Measurements from ENCODE around the gene RPL29. TPM values are rescaled to one million over a fixed set of nuclear protein-coding genes. Genes with fewer than 3 reads are reported as not detected.

Gene RPL29
- total RNA-seq, 2 donors from 2014 or later: 1,359 to 1,493 TPM

- H3K27me3 Mint-ChIP-seq: no peaks in the 10 kb centered on the region
- H3K27ac Mint-ChIP-seq: no peak overlapping the region
- H3K4me1 Mint-ChIP-seq: peaks cover 28% of the 10 kb centered on the region
- ATAC-seq: no peak
- peaks cover 3% of the 10 kb centered on the region for H3K36me3 Mint-ChIP-seq (ENCODE audit: low read depth)
- H3K9me3 ChIP-seq (ENCODE audit: control insufficient read depth, low read length, poor library complexity, severe bottlenecking): no peaks in the 10 kb centered on the region
- no peak for DNase-seq
- H3K4me3 Mint-ChIP-seq: no peak overlapping the region
Observed at GRCh38 chr3:51980253-51980652, 15.4 kb downstream of the RPL29 start.

- DNase-seq (no peak), ATAC-seq (no peak)
- H3K4me3 Mint-ChIP-seq: no peak overlapping the region
- peaks cover 36% of the 10 kb centered on the region for H3K4me1 Mint-ChIP-seq
- H3K27ac Mint-ChIP-seq: no peak overlapping the region
- H3K27me3 Mint-ChIP-seq: no peaks in the 10 kb centered on the region
- peaks cover 3% of the 10 kb centered on the region for H3K36me3 Mint-ChIP-seq (ENCODE audit: low read depth)
- no peaks in the 10 kb centered on the region for H3K9me3 ChIP-seq (ENCODE audit: control insufficient read depth, low read length, poor library complexity, severe bottlenecking)
Observed at GRCh38 chr3:51978143-51978502, 17.6 kb downstream of the RPL29 start.

GRCh38 chr3:51977446-51978142, 18.1 kb downstream of the RPL29 start:
- peaks cover 32% of the 10 kb centered on the region for H3K4me1 Mint-ChIP-seq
- ATAC-seq (peak; percentile 48), DNase-seq (no peak)
- peak overlapping the region; percentile 41 for H3K4me3 Mint-ChIP-seq
- peaks cover 3% of the 10 kb centered on the region for H3K36me3 Mint-ChIP-seq (ENCODE audit: low read depth)
- no peaks in the 10 kb centered on the region for H3K9me3 ChIP-seq (ENCODE audit: control insufficient read depth, low read length, poor library complexity, severe bottlenecking)
- peak overlapping the region; percentile 66 for H3K27ac Mint-ChIP-seq
- H3K27me3 Mint-ChIP-seq: no peaks in the 10 kb centered on the region

GRCh38 chr3:51975852-51976549, 19.7 kb downstream of the RPL29 start:
- ATAC-seq (no peak), DNase-seq (no peak)
- no peaks in the 10 kb centered on the region for H3K9me3 ChIP-seq (ENCODE audit: control insufficient read depth, low read length, poor library complexity, severe bottlenecking)
- Mint-ChIP-seq H3K4me1 (peaks cover 30% of the 10 kb centered on the region), H3K4me3 (peak overlapping the region; percentile 100), H3K36me3 (ENCODE audit: low read depth) (peaks cover 3% of the 10 kb centered on the region), H3K27me3 (no peaks in the 10 kb centered on the region), H3K27ac (peak overlapping the region; percentile 96)

- Mint-ChIP-seq H3K27ac (peak within 1 kb of the TSS; percentile 96), H3K4me3 (peak within 1 kb of the TSS; percentile 100), H3K36me3 (ENCODE audit: low read depth) (peaks cover 3% of the 10 kb centered on the region), H3K4me1 (peaks cover 30% of the 10 kb centered on the region), H3K27me3 (no peaks in the 10 kb centered on the region)
- no peaks in the 10 kb centered on the region for H3K9me3 ChIP-seq (ENCODE audit: control insufficient read depth, low read length, poor library complexity, severe bottlenecking)
- peak; percentile 76 for ATAC-seq
- peak; percentile 60 to 79 (median 77) for DNase-seq
Observed at GRCh38 chr3:51974963-51975851, 20.5 kb downstream of the RPL29 start, which contains the start of gene ABHD14A. ABHD14A (plus strand) TSS chr3:51975064; CDS start chr3:51975136, 72 bp downstream.

GRCh38 chr3:51974277-51974962, 21.3 kb downstream of the RPL29 start:
- Mint-ChIP-seq H3K27ac (peak overlapping the region; percentile 96), H3K4me1 (peaks cover 30% of the 10 kb centered on the region), H3K4me3 (peak overlapping the region; percentile 100), H3K27me3 (no peaks in the 10 kb centered on the region), H3K36me3 (ENCODE audit: low read depth) (peaks cover 3% of the 10 kb centered on the region)
- DNase-seq (no peak), ATAC-seq (peak; percentile 11)
- H3K9me3 ChIP-seq (ENCODE audit: control insufficient read depth, low read length, poor library complexity, severe bottlenecking): no peaks in the 10 kb centered on the region

- Mint-ChIP-seq H3K4me1 (peaks cover 34% of the 10 kb centered on the region), H3K27ac (no peak overlapping the region)
- no peak for DNase-seq
Observed at GRCh38 chr3:51971350-51971749, 24.3 kb downstream of the RPL29 start.

GRCh38 chr3:51970606-51971300, 24.9 kb downstream of the RPL29 start:
- no peak for ATAC-seq
- Mint-ChIP-seq H3K36me3 (ENCODE audit: low read depth) (peaks cover 6% of the 10 kb centered on the region), H3K27me3 (no peaks in the 10 kb centered on the region), H3K27ac (peak overlapping the region; percentile 9), H3K4me3 (no peak overlapping the region), H3K4me1 (peaks cover 36% of the 10 kb centered on the region)
- H3K9me3 ChIP-seq (ENCODE audit: control insufficient read depth, low read length, poor library complexity, severe bottlenecking): no peaks in the 10 kb centered on the region
- DNase-seq: no peak

More at GRCh38 chr3:51971350-51971749, 24.3 kb downstream of the RPL29 start:
- H3K9me3 ChIP-seq (ENCODE audit: control insufficient read depth, low read length, poor library complexity, severe bottlenecking): no peaks in the 10 kb centered on the region
- Mint-ChIP-seq H3K4me3 (no peak overlapping the region), H3K27me3 (no peaks in the 10 kb centered on the region), H3K36me3 (ENCODE audit: low read depth) (peaks cover 6% of the 10 kb centered on the region)
- ATAC-seq: no peak

- no peaks in the 10 kb centered on the region for H3K9me3 ChIP-seq (ENCODE audit: control insufficient read depth, low read length, poor library complexity, severe bottlenecking)
- Mint-ChIP-seq H3K27ac (peak overlapping the region; percentile 24), H3K4me1 (peaks cover 39% of the 10 kb centered on the region), H3K27me3 (no peaks in the 10 kb centered on the region), H3K4me3 (no peak overlapping the region), H3K36me3 (ENCODE audit: low read depth) (peaks cover 5% of the 10 kb centered on the region)
- ATAC-seq (no peak), DNase-seq (no peak)
Observed at GRCh38 chr3:51969841-51970240, 25.9 kb downstream of the RPL29 start.

- H3K4me1 Mint-ChIP-seq: peaks cover 33% of the 10 kb centered on the region
- no peaks in the 10 kb centered on the region for H3K9me3 ChIP-seq (ENCODE audit: control insufficient read depth, low read length, poor library complexity, severe bottlenecking)
- H3K36me3 Mint-ChIP-seq (ENCODE audit: low read depth): peaks cover 5% of the 10 kb centered on the region
- H3K27me3 Mint-ChIP-seq: no peaks in the 10 kb centered on the region
- DNase-seq (no peak), ATAC-seq (no peak)
- peak overlapping the region; percentile 80 for H3K4me3 Mint-ChIP-seq
- peak overlapping the region; percentile 56 for H3K27ac Mint-ChIP-seq
Observed at GRCh38 chr3:51968883-51969678, 26.6 kb downstream of the RPL29 start.

- Mint-ChIP-seq H3K4me1 (peaks cover 27% of the 10 kb centered on the region), H3K36me3 (ENCODE audit: low read depth) (peaks cover 5% of the 10 kb centered on the region), H3K27ac (peak overlapping the region; percentile 56), H3K27me3 (no peaks in the 10 kb centered on the region), H3K4me3 (peak overlapping the region; percentile 94)
- ATAC-seq: no peak
- no peak for DNase-seq
- no peaks in the 10 kb centered on the region for H3K9me3 ChIP-seq (ENCODE audit: control insufficient read depth, low read length, poor library complexity, severe bottlenecking)
Observed at GRCh38 chr3:51968170-51968775, 27.4 kb downstream of the RPL29 start.
